ENCODE data around the gene PCDHA4. TPM values are rescaled to one million over a fixed set of nuclear protein-coding genes. Genes with fewer than 3 reads are reported as not detected.
"Not testable (repeated sequence)": the region's sequence is repeated elsewhere in the genome, so short reads cannot be mapped to it uniquely, and the experiment has no call there.

The PCDHA4 gene
- total RNA-seq = not detected in 2 replicates

DNA sequence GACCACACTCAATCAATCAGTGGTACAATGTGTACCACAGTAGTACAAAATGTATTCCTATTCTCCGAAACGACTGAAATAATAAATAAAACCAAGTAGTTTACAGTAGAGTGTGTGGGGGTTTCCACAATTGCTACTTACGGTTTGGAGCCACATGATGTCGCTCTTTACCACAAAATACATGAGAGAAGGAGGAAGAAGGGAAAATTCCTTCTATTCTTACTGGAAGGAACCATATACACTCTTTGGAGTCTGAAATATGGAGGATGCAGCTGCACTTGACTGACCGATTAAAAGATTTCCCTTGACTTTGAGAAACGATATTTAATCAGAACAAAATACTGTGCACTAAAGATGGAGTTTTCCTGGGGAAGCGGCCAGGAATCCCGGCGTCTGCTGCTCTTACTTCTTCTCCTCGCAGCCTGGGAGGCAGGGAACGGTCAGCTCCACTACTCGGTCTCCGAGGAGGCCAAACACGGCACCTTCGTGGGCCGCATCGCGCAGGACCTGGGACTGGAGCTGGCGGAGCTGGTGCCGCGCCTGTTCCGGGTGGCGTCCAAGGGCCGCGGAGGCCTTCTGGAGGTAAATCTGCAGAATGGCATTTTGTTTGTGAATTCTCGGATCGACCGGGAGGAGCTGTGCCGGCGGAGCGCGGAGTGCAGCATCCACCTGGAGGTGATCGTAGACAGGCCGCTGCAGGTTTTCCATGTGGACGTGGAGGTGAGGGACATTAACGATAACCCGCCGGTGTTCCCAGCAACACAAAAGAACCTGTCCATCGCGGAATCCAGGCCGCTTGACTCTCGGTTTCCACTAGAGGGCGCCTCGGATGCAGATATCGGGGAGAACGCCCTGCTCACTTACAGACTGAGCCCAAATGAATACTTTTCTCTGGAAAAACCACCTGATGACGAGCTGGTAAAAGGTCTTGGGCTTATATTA, at the start of gene PCDHA4:
Gene PCDHA4, plus strand, starts transcription at position 235 of the 942 bp plus-strand sequence.
- intact Hi-C loops (cut with micrococcal nuclease) = no loop called here

DNA sequence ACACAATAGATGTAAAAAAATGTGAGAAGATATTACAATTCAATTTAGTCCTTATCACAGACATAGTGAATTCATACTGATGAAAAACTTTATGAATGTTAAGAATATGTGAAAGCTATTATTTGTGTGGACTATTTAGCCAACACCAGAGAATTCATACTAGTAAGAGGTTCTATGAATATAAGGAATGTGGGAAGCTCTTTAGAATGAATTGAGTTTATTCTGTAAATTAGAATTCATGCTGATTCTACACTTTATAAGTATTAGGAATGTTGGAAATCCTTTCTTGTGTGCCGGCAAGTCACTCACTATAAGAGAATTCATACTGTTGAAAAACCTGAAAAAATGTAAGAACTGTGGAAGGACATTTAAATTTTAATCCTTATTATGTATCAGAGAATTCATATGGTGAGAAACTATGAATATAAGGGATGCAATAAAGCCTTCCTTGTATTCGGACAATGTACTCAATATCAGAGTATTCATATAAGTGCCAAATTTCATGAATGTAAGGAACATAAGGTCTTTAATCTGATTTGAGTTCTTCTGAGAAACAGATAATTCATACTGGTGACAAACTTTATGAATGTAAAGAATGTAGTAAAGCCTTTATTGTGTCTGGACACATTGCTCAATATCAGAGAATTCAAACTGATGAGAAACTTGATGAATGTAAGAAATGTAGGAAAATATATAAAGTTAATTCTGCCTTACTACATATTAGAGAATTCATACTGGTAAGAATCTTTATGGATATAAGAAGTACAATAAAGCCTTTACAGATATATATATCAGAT, 42.5 kb upstream of the PCDHA4 start:
- intact Hi-C loops (cut with micrococcal nuclease) = no loop called here

GRCh38 chr5:140767444-140767843, 39.4 kb upstream of the PCDHA4 start:
- intact Hi-C loops (cut with micrococcal nuclease) = no loop called here

GRCh38 chr5:140780512-140780911, 26.4 kb upstream of the PCDHA4 start:
- intact Hi-C loops (cut with micrococcal nuclease) = no loop called here

DNA sequence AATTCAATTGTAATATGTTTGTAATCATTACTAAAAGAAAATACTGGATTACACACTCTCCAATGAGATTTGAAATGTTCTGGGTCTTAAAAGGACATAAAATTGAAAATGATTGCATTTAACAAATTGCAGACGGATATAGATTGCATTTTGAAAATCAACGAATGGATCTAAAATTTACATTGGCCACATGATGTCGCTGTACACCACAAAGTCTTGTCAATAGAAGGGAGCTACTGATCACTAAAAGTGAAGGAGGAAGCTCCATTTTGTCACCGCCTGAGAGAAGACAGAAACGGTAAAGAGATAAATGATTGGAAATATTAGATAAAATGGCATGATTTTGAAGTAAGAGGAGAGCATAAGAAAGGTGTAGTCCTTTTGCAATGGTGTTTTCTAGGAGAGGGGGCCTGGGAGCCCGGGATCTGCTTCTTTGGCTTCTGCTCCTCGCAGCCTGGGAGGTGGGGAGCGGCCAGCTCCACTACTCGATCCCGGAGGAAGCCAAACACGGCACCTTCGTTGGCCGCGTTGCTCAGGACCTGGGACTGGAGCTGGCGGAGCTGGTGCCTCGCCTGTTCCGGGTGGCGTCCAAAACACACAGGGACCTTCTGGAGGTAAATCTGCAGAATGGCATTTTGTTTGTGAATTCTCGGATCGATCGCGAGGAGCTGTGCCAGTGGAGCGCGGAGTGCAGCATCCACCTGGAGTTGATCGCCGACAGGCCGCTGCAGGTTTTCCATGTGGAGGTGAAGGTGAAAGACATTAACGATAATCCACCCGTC, 20.8 kb upstream of the PCDHA4 start, which contains the start of gene PCDHA1:
Gene PCDHA1, plus strand, starts transcription at position 236 of the 782 bp plus-strand sequence.
- intact Hi-C loops (cut with micrococcal nuclease) = no loop called here

GRCh38 chr5:140787422-140787821, 19.4 kb upstream of the PCDHA4 start:
- intact Hi-C loops (cut with micrococcal nuclease) = not testable (repeated sequence)

DNA sequence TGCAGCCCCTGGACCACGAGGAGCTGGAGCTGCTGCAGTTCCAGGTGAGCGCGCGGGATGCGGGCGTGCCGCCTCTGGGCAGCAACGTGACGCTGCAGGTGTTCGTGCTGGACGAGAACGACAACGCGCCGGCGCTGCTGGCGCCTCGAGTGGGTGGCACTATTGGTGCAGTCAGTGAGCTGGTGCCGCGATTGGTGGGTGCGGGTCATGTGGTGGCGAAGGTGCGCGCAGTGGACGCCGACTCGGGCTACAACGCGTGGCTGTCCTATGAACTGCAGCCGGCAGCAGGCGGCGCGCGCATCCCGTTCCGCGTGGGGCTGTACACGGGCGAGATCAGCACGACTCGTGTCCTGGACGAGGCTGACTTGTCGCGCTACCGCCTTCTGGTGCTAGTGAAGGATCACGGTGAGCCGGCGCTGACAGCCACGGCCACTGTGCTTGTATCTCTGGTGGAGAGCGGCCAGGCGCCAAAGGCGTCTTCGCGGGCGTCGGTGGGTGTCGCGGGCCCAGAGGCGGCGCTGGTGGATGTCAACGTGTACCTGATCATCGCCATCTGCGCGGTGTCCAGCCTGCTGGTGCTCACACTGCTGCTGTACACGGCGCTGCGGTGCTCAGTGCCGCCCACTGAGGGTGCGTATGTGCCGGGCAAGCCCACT, 18.9 kb upstream of the PCDHA4 start:
- intact Hi-C loops (cut with micrococcal nuclease) = not testable (repeated sequence)

GRCh38 chr5:140791089-140791488, 15.8 kb upstream of the PCDHA4 start:
- intact Hi-C loops (cut with micrococcal nuclease) = no loop called here

DNA sequence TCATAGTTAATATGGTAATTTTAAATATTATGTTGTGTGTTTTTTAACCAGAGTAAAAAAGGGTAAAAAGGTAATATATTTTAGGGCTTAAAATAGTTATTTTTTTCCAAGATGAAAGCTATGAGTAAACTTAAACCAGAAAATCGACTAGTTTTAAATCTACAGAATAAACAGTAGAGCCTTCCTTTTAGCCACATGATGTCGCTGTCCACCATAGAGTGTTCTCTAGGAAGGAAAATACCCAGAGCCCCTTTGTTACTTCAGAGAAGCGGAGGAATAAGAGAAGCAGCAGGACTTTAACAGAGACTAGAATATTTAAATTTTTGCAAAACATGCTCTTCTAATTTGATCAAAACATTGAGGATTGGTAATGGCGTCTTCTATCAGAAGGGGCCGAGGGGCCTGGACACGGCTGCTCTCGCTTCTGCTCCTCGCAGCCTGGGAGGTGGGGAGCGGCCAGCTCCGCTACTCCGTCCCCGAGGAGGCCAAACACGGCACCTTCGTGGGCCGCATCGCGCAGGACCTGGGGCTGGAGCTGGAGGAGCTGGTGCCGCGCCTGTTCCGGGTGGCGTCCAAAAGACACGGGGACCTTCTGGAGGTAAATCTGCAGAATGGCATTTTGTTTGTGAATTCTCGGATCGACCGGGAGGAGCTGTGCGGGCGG, 12.1 kb upstream of the PCDHA4 start, which contains the start of gene PCDHA2:
Gene PCDHA2, plus strand, starts transcription at position 258 of the 664 bp plus-strand sequence.
- intact Hi-C loops (cut with micrococcal nuclease) = no loop called here

GRCh38 chr5:140795259-140795641, 11.6 kb upstream of the PCDHA4 start:
- intact Hi-C loops (cut with micrococcal nuclease) = no loop called here

DNA sequence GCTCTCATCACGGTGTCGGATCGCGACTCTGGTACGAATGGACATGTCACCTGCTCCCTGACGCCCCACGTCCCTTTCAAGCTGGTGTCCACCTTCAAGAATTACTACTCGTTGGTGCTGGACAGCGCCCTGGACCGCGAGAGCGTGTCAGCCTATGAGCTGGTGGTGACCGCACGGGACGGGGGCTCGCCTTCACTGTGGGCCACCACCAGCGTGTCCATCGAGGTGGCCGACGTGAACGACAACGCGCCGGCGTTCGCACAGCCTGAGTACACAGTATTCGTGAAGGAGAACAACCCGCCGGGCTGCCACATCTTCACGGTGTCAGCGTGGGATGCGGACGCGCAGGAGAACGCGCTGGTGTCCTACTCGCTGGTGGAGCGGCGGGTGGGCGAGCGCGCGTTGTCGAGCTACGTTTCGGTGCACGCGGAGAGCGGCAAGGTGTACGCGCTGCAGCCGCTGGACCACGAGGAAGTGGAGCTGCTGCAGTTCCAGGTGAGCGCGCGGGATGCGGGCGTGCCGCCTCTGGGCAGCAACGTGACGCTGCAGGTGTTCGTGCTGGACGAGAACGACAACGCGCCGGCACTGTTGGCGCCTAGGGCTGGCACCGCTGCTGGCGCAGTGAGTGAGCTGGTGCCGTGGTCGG, 10.7 kb upstream of the PCDHA4 start:
- intact Hi-C loops (cut with micrococcal nuclease) = not testable (repeated sequence)

DNA sequence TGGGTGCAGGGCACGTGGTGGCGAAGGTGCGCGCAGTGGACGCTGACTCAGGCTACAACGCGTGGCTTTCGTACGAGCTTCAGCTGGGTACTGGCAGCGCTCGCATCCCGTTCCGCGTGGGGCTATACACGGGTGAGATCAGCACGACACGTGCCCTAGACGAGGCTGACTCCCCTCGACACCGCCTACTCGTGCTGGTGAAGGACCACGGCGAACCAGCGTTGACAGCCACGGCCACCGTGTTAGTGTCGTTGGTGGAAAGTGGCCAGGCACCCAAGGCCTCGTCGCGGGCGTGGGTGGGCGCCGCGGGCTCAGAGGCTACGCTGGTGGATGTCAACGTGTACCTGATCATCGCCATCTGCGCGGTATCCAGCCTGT, 10.2 kb upstream of the PCDHA4 start:
- intact Hi-C loops (cut with micrococcal nuclease) = no loop called here

GRCh38 chr5:140800816-140801493, 5.9 kb upstream of the PCDHA4 start, which contains the start of gene PCDHA3:
PCDHA3 (plus strand) TSS chr5:140801057.
- intact Hi-C loops (cut with micrococcal nuclease) = loop anchor here (5.0 kb wide), 1 partner anchor 41 kb away; the partner anchor contains the start of gene PCDHA8

GRCh38 chr5:140801494-140801841, 5.4 kb upstream of the PCDHA4 start:
- intact Hi-C loops (cut with micrococcal nuclease) = loop anchor here (5.0 kb wide), 1 partner anchor 41 kb away; the partner anchor contains the start of gene PCDHA8

GRCh38 chr5:140802381-140802780, 4.5 kb upstream of the PCDHA4 start:
- intact Hi-C loops (cut with micrococcal nuclease) = loop anchor here (5.0 kb wide), 1 partner anchor 40 kb away; the partner anchor contains the start of gene PCDHA8

DNA sequence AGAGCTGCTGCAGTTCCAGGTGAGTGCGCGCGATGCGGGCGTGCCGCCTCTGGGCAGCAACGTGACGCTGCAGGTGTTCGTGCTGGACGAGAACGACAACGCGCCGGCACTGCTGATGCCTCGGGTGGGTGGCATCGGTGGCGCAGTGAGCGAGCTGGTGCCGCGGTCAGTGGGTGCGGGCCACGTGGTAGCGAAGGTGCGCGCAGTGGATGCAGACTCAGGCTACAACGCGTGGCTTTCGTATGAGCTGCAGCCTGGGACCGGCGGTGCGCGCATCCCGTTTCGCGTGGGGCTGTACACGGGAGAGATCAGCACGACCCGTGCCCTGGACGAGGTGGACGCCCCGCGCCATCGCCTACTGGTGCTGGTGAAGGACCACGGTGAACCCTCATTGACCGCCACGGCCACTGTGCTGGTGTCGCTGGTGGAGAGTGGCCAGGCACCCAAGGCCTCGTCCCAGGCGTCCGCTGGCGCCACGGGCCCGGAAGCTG, 4.0 kb upstream of the PCDHA4 start:
- intact Hi-C loops (cut with micrococcal nuclease) = loop anchor here (5.0 kb wide), 1 partner anchor 39 kb away; the partner anchor contains the start of gene PCDHA8

DNA sequence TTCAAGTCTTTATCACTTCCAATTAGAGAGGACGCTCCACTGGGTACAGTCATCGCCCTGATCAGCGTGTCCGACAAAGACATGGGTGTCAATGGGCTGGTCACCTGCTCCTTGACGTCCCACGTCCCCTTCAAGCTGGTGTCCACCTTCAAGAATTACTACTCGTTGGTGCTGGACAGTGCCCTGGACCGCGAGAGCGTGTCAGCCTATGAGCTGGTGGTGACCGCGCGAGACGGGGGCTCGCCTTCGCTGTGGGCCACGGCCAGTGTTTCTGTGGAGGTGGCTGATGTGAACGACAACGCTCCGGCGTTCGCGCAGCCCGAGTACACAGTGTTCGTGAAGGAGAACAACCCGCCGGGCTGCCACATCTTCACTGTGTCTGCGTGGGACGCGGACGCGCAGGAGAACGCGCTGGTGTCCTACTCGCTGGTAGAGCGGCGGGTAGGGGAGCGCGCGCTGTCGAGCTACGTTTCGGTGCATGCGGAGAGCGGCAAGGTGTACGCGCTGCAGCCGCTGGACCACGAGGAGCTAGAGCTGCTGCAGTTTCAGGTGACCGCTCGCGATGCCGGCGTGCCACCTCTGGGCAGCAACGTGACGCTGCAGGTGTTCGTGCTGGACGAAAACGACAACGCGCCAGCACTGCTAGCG, 1.5 kb downstream of the PCDHA4 start:
- intact Hi-C loops (cut with micrococcal nuclease) = not testable (repeated sequence)

GRCh38 chr5:140808889-140809291, 2.0 kb downstream of the PCDHA4 start:
- intact Hi-C loops (cut with micrococcal nuclease) = no loop called here
